Heart left ventricle (tissue), 16 donors: ENCODE results near the gene CMBL. TPM values are rescaled to one million over a fixed set of nuclear protein-coding genes. Genes with fewer than 3 reads are reported as not detected.

ENCODE experiments used
- ATAC-seq, 4 donors: fragments of 200-7000 bp; cut with Tn5 transposase; one replicate each; pipeline ENCODE4 v1.9.1; 2020 to 2022; ENCODE audit warnings: moderate library complexity in 4 of 4, mild to moderate bottlenecking in 3 of 4, moderate number of reproducible peaks in 1 of 4
- DNase-seq, 5 donors: peaks; one replicate each; pipeline ENCODE4 v3.0.0-alpha.2; 2020
- H3K27ac ChIP-seq, 12 donors: fragments of 200-600 bp; sonication (generic) in 4 of 12; one replicate each; pipeline versions ENCODE4 v1.5.0 to v1.8.0; 2016 to 2022; ENCODE audit warnings: mild to moderate bottlenecking in 2 of 12
- H3K27me3 ChIP-seq, 9 donors: fragments of 200-600 bp; sonication (generic) in 2 of 9; one replicate each; pipeline versions ENCODE4 v1.5.1 to v1.8.0; 2016 to 2022; ENCODE audit warnings: mild to moderate bottlenecking in 3 of 9
- H3K36me3 ChIP-seq, 9 donors: fragments of 200-600 bp; sonication (generic) in 2 of 9; one replicate each; pipeline versions ENCODE4 v1.5.0 to v1.8.0; 2018 to 2022; ENCODE audit warnings: mild to moderate bottlenecking in 2 of 9
- H3K4me1 ChIP-seq, 12 donors: fragments of 200-600 bp; sonication (generic) in 4 of 12; one replicate each; pipeline versions ENCODE4 v1.5.0 to v1.8.0; 2016 to 2022; ENCODE audit warnings: mild to moderate bottlenecking in 3 of 12
- H3K4me3 ChIP-seq, 12 donors: fragments of 200-600 bp; sonication (generic) in 4 of 12; one replicate each; pipeline versions ENCODE4 v1.5.0 to v1.8.0; 2017 to 2022; ENCODE audit warnings: mild to moderate bottlenecking in 9 of 12, moderate library complexity in 4 of 12
- H3K9me3 ChIP-seq, 12 donors: fragments of 200-600 bp; sonication (generic) in 4 of 12; one replicate each; pipeline versions ENCODE4 v1.5.0 to v1.8.0; 2016 to 2022; ENCODE audit warnings: mild to moderate bottlenecking in 1 of 12
- POLR2A ChIP-seq, 2 donors: fragments of 450-650 bp; IDR thresholded peaks; one replicate each; pipeline ENCODE4 v1.6.1; 2017; ENCODE audit warnings: antibody characterized with exemption in 2 of 2, mild to moderate bottlenecking in 2 of 2, moderate library complexity in 2 of 2
- WGBS, 4 donors: extraction: QIAGEN DNeasy Blood & Tissue Kit in 2 of 4; methylation state at CpG; one replicate each; pipeline versions ENCODE4 v1.1.5 to v1.1.7; 2013 to 2018; 5-methylcytosine and 5-hydroxymethylcytosine counted together
- intact Hi-C, 10 donors: fragments of 100-400 bp; cut with DNase I; formaldehyde crosslinking; loops; one replicate each; pipeline versions ENCODE4 v1.11.1 to v1.14.2; 2022
- polyA plus RNA-seq, 2 donors: library from polyadenylated mRNA; stranded (reverse); fragments of 200-250 nt; gene quantifications; one replicate each; pipeline ENCODE4 v1.2.3, GENCODE V29; 2013
- total RNA-seq, 9 donors: library from RNA; depleted of rRNA in 2 of 9; stranded (reverse); fragments of >200 nt in 2 of 9; fragmentation: NEBNext Ultra II Directional in 3 of 9; extraction: Animal tissue kit (Norgen Biotek cat#: 25700) in 3 of 9; gene quantifications; one replicate each; pipeline versions ENCODE4 v1.1.0 to v1.2.4, GENCODE V29; 2016 to 2023
- TF ChIP-seq, protein P1 (sequence below), 12 donors: fragments of 200-600 bp; sonication (generic) in 4 of 12; IDR thresholded peaks; one replicate each; pipeline versions ENCODE4 v1.5.0 to v1.8.0; 2018 to 2022; ENCODE audit warnings: antibody characterized with exemption in 12 of 12, mild to moderate bottlenecking in 5 of 12
- donor health status: ischemic (EF 13 %, LVEDD 7.1; RV severe dilation, severe dysfunction).
- donor health status: healthy with polysubstance abuse.
- donor health status: DM: no; HTN: yes; CAD: no.
- donor health status: DM: no; HTN: no; CAD: no.
- donor health status: ischemic (EF 25% LVEDD 6.9; RV normal size, moderate dysfunction).
- donor health status: ischemic (EF 25% LVEDD 5.7; RV mildly dilated, moderate dysfunction).
- donor health status: healthy.
- donor health status: DM: yes; HTN: yes; CAD: no.
- donor health status: ischemic (EF 35%, LVEDD 5.7; RV mildly dilated, moderate dysfunction).
- donor health status: nonischemic (EF 11% LVEDD 7.7; RV severe dilation, severe dysfunction).
- donor health status: DM: yes; HTN: yes; CAD: no.
- donor health status: PGD.
- donor health status: ischemic (EF 29% LVEDD 5.4; RV normal size, mild dysfunction).
- donor health status: nonischemic (EF 23%, LVEDD 6.1; RV moderate dilation, normal function).

CMBL gene
- total and polyA plus RNA-seq, 11 donors = 12.4 to 53.5 (median 29.0) TPM

DNA sequence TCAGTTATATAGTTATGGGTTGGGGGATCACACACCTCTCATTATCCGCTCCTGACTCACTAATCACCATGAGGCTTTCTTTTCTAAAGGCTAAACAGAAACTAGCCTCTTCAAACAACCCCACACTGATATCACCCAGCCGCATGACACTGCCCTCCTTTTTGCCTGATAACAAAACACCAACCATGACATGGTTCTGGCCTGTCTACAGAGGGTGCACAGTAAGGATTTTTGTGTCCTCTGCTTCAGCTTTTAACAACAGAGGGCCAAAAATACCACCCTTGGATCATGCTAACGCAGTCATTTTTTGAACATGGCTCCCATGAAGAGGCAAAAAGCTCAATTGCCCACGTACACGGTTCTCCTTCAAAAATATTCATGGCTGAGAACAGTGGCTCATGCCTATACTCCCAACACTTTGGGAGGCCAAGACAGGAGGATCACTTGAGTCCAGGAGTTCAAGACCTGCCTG, 4.0 kb downstream of the CMBL start:
- peak overlapping the region in 11 of 12 donors; percentile 11 to 80 (median 69) for H3K27ac ChIP-seq
- no peaks in the 10 kb centered on the region for H3K27me3 ChIP-seq
- peak in 2 of 4 donors; percentile 9 to 25 for ATAC-seq

DNA sequence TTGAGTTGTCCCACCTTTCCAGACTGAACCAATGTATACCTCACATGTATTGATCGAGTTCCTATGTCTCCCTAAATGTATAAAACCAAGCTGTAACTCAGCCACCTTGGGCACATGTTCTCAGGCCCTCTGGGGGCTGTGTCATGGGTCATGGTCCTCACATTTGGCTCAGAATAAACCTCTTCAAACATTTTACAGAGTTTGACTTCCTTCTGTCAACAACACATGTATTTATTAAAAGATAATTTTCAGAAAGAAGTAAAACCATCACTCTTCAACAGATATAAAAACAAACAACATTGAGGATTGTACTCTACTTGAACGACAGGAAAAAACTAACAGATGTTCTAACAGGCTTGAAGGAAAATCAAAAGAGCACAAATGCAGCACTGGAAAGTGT, 4.5 kb downstream of the CMBL start:
- no peak overlapping the region for H3K4me3 ChIP-seq
- no peaks in the 10 kb centered on the region for H3K27me3 ChIP-seq
- intact Hi-C loops = no loop called here
- WGBS, 4 donors = 70 to 77% (median 73%) methylated on average over 2 of the region's 2 CpGs
- DNase-seq = no peak
- TF ChIP-seq POLR2A (IDR thresholded peaks at IDR 0.05) = no peak
- TF ChIP-seq, protein P1, sequence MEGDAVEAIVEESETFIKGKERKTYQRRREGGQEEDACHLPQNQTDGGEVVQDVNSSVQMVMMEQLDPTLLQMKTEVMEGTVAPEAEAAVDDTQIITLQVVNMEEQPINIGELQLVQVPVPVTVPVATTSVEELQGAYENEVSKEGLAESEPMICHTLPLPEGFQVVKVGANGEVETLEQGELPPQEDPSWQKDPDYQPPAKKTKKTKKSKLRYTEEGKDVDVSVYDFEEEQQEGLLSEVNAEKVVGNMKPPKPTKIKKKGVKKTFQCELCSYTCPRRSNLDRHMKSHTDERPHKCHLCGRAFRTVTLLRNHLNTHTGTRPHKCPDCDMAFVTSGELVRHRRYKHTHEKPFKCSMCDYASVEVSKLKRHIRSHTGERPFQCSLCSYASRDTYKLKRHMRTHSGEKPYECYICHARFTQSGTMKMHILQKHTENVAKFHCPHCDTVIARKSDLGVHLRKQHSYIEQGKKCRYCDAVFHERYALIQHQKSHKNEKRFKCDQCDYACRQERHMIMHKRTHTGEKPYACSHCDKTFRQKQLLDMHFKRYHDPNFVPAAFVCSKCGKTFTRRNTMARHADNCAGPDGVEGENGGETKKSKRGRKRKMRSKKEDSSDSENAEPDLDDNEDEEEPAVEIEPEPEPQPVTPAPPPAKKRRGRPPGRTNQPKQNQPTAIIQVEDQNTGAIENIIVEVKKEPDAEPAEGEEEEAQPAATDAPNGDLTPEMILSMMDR (IDR thresholded peaks at IDR 0.05) = no peak
- no peaks in the 10 kb centered on the region for H3K9me3 ChIP-seq
- peaks cover 0 to 42% (median 12%) of the 10 kb centered on the region in 12 donors for H3K4me1 ChIP-seq
- peak overlapping the region in 11 of 12 donors; percentile 11 to 80 (median 69) for H3K27ac ChIP-seq
- ATAC-seq = no peak
- peaks cover 0 to 3% (median 0%) of the 10 kb centered on the region in 9 donors for H3K36me3 ChIP-seq

More for the DNA sequence above, 4.0 kb downstream of the CMBL start:
- 62 to 75% (median 66%) methylated on average over 5 of the region's 5 CpGs for WGBS, 4 donors
- Histone ChIP-seq H3K36me3 (peaks cover 0 to 3% (median 0%) of the 10 kb centered on the region in 9 donors), H3K4me1 (peaks cover 0 to 42% (median 12%) of the 10 kb centered on the region in 12 donors), H3K9me3 (no peaks in the 10 kb centered on the region), H3K4me3 (no peak overlapping the region)
- no peak for TF ChIP-seq POLR2A (IDR thresholded peaks at IDR 0.05)
- TF ChIP-seq, protein P1 (IDR thresholded peaks at IDR 0.05) = no peak
- intact Hi-C loops = no loop called here
- no peak for DNase-seq

DNA sequence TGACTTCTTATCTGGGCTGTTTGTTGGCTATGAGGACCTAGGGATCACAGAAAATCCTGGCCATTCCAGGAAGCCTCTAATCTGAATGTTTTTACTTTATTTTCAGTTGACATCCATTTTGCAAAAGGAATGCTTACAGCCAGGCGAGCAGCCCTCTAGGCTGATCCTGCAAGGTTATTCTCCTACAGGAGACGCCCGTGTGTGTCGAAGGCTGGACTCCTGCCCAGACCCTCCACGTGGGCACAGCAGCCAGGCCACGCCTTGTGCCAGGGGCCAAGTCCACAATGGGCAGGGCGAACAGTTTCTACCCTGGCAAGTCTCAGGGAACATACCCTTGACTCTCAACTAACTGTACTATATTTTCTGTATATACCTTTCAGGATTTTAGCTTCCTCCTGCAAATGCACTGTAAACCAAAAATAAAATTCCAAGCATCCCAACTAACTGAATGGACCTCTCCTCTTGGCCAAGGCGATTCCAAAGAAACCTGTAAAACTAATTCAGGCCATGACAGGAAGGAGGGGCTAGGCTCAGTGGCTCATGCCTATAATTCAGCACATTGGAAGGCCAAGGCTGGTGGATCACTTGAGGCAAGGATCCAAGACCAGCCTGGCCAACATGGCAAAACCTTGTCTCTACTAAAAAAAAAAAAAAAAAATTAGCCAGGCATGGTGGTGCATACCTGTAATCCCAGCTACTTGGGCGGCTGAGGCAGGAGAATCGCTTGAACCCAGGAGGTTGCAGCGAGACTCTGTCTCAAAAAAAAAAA, 5.7 kb downstream of the CMBL start:
- 60 to 66% (median 63%) methylated on average over 11 of the region's 11 CpGs for WGBS, 4 donors
- Histone ChIP-seq H3K4me3 (peak overlapping the region in 7 of 12 donors; percentile 3 to 30 (median 26)), H3K4me1 (peaks cover 0 to 36% (median 12%) of the 10 kb centered on the region in 12 donors)

More for the DNA sequence above, 5.7 kb downstream of the CMBL start:
- intact Hi-C loops = loop anchor here in 1 of 10 donors (1.0 kb wide), 1 partner anchor 49 kb away; no protein-coding TSS in a partner anchor
- TF ChIP-seq POLR2A (IDR thresholded peaks at IDR 0.05) = no peak
- TF ChIP-seq, protein P1 (IDR thresholded peaks at IDR 0.05) = no peak
- peak; percentile 94 to 97 (median 96) for ATAC-seq
- no peaks in the 10 kb centered on the region for H3K9me3 ChIP-seq
- DNase-seq = peak; percentile 83 to 93 (median 87)
- H3K27ac ChIP-seq = peak overlapping the region; percentile 32 to 81 (median 71)
- no peaks in the 10 kb centered on the region for H3K27me3 ChIP-seq
- peaks cover 0 to 3% (median 0%) of the 10 kb centered on the region in 9 donors for H3K36me3 ChIP-seq
